GM19455 (cell line): ENCODE results near the gene ZSCAN18.

Experiments
- ATAC-seq: cut with Tn5 transposase; IDR thresholded peaks from one replicate; pipeline ENCODE4 v1.9.1; 2021; ENCODE audit not compliant: unreplicated experiment

ZSCAN18 gene

DNA sequence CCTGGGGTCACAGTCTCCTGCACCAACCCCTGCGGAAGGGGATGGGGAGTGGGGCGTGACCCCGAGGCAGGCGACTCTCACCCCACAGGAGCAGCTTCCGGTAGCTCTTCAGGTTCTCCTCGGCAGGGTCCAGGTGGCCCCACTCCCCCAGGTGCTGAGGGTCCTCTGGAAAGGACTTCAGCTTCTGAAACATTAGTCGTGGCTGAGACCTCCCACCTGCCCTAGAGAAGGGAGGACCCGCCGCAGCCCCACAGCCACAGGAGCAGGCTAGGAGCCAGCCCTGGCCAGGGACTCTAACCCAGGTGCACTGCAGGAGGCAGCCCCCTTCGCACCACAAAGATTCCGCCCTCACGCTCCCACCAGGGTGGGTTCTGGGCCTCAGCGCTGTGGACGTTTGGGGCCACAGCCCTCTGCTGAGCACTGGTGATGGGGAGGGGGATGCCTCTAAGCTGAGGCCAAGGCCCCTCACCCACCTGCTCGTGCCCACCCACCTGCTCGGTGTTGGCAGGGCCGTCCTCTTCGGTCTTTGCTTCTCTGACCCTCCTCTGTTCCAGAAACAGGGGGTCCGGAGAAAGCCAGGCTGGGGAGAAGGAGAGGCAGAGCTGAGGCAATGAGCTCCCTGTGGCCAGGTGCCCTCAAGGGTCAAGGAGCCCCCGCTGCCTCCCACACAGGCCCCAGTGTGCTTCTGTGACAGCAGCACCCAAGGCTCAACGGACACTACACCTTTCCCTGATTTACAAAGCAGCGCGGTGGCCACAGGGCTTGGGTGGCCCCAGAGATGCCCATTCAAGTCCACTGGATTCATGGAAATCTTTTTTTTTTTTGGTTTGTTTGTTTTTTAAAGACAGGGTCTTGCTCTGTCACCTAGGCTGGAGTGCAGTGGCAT is 11.0 kb downstream of the ZSCAN18 start:
- no peak for ATAC-seq

DNA sequence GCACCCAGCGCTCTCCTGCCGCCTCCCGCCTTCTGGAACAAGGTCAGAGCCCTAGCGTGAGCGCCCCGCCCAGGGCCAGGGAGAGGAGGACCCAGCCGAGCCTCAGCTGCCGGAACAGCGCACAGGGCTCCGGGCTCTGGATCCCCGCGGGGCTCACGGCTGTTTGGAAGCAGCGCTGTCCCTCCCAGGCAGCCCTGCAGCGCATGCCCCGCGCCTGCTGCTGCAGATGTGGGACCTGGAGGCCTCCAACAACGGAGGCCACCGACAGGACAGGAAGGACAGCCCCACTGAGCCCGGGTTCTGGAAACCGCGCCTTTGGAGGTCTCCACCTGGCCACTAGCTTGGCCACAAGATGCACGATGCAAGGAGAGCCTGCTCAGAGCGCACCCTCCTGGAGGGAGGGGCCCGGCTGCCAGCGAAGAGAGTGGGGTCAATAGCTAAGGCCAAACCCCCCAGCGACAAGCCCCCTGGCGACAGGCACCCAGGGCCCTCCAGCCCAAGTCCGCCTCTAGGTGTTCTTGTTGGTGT is 12.6 kb downstream of the ZSCAN18 start:
- ATAC-seq = no peak

DNA sequence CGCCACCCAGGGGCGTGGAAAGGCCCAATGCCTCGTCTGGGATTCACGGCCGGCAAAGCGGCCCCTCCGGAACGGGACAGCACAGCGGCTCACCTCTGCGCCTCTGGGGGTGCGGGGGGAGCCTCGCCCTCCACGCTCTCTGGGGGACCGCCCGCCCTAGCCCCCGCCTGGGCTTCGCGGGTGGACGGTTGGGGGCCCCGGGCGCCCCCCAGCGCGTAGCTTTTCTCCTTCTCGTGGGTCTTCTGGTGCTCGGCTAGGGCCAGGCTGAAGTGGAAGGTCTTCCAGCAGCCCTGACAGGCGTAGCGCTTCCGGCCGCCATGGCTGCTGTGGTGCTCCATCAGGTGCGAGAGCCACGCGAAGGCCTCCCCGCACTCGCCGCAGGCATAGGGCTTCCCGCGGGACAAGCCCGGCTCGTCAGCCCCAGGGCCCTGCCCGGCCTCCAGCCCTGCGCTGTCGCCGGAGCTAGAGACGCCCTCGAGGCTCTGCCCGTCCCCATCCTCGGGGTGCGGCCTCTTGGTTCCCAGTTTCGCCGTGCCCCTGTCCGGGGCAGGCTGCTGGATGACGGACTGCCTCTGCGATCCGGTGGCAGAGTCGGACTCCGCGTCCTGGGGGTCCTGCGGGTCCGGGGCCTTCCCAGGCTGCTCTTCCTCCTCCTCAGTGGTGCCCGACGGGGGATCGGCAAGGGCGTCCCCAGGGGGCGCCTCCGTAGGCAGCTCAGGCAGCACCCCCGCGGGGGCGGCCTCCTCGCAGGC is 13.3 kb downstream of the ZSCAN18 start:
- ATAC-seq = no peak

DNA sequence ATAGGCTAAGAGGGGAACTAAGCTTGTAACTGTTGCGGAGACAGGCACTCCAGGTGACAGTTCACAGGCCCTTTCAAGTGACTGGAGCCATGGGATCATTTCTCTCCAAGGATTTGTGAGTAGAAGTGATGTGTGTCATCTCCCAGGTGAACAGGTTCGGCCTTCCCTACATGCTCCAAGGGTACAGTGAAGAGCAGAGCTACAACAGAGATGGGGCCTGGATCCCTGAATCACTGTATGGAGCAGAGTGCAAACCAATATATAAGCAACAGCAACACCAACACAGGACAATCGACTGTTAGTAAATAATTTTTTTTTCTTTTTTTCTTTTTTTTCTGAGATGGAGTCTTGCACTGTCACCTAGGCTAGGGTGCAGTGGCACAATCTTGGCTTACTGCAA is 15.0 kb downstream of the ZSCAN18 start:
- ATAC-seq = no peak

DNA sequence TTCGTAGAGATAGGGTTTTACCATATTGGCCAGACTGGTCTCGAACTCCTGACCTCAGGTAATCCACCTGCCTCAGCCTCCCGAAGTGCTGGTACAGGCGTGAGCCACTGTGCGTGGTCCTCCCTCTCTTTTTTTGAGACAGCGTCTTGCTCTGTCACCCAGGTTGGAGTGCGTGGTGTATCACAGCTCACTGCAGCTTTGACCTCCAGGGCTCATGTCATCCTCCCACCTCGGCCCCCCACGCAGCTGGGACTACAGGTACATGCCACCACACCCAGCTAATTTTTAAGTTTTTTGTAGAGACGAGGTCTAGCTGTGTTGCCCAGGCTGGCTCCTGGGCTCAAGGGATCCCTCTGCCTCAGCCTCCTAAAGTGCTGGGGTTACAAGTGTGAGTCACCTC is 18.2 kb downstream of the ZSCAN18 start:
- no peak for ATAC-seq

DNA sequence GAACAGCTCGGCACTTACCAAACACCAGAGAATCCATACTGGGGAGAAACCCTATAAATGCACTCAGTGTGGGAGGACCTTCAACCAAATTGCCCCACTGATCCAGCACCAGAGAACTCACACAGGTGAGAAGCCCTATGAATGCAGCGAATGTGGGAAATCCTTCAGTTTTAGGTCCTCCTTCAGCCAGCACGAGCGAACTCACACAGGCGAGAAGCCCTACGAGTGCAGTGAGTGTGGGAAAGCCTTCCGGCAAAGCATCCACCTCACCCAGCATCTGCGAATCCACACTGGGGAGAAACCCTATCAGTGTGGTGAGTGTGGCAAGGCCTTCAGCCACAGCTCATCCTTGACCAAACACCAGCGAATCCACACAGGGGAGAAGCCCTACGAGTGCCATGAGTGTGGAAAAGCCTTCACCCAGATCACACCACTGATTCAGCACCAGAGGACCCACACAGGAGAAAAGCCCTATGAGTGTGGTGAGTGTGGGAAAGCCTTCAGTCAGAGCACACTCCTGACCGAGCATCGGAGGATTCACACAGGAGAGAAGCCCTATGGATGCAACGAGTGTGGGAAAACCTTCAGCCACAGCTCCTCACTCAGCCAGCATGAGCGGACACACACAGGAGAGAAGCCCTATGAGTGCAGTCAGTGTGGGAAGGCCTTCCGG is 30.7 kb downstream of the ZSCAN18 start:
- ATAC-seq = no peak

DNA sequence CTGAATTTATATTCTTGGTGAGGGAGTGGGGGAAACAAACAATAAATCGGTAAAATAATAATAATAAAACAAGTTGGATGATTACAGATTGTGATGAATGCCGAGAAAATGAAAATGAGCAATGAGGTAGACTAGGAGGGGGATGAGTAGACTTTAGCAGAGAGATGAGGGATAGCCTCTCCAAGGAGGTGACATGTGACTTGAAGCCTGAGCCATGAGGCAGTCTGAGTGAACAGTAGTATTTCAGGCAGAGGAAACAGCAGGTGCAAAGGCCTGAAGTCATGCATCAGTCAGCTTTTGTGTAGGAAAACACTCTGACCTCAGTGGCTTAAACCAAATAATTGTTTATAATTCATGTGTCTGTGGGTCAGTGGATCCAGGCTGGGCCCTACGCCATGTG is 34.3 kb downstream of the ZSCAN18 start:
- no peak for ATAC-seq

DNA sequence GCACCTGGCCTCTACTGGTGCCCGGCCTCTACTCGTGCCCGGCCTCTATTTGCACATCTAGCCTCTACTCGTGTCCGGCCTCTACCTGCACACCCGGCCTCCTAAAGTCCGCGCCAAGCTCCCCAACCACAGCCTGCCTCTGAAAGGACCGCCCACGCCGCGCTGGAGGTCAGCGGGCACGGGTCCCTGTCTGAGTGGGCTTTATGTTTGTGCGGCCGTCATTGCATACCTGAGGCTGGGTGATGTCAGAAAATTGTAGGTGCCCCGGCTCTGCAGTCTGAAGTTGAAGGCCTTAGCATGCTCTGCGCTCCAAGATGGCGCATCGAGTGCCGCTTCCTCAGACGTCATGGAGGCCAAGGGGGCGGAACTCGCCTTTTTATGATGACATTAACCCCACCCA is 37.8 kb downstream of the ZSCAN18 start:
- ATAC-seq = no peak

DNA sequence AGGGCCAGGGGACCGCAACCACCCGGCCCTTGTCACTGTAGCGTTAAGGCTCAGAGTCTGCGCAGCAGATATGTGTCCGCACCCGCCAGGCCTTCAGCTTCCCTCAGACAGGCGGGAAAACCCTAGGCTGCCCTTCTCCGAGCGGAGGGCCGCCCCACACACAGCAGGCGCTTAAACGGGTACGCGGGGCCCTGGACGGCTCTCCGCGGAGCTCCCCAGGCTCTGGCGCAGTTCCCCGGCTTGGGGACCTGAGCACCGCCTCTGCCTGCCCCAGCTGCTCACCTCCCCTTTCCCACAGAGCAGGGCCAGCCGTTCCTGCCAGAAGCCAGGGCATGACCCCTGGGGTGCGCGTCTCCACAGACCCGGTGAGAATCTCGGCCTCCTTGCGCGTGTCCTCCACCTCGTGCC is 38.4 kb downstream of the ZSCAN18 start:
- ATAC-seq = no peak

DNA sequence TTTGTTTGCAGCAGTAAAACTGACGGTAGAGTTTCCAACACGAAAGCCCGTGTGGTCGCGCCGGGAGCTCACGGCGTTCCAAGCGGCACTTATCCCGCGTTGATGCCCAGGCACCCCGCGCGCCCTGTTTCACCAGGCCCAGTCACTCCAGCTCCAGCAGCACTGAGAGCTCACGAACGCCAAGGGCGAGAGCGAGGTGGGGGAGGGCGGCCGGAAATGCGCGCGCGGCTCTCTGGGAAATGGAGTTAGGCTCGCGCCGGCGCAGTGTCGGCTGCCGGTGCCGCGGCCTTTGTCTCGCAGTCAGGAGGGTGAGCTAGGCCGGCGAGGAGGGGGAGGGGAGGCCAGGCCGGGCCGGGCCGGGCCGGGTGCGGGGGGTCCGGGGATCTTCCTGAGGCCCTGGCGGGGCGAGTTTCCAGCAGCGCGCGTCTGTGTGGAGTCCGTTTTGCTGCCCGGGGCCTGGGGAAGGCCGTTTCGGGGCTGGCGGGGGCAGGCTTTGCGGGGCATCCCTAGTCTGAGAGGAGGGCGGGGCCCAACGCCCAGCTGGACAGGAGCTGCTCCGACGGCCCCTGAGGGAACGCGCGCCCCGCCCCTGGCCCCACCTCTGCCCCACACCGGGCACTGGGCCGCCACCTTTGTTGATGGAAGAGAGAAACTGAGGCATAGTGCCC is 38.9 kb downstream of the ZSCAN18 start, which contains the start of gene ZNF135:
Gene ZNF135 (plus strand): TSS at position 280 of the 668 bp plus-strand sequence. CDS start 721 bp downstream, outside the sequence.
- no peak for ATAC-seq

DNA sequence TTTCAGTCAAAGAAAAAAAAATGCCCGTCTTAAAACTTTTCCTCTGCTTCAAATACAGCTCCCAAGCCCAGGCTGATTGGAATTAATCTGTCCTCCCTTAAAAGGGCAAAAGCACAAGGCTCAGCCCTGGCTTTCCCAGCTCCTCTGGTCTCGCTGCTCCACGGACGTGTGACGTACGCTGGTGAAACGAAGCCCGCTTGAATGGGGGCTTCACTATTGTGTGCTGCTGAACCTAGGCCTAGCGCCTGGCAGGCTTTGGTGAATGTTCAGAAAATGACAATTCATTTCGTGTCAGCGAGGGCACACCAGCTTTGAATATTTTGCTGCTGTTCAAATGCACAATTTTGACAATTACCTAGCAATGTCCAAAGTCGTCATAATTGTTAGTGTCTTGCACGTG is 39.6 kb downstream of the ZSCAN18 start:
- no peak for ATAC-seq

DNA sequence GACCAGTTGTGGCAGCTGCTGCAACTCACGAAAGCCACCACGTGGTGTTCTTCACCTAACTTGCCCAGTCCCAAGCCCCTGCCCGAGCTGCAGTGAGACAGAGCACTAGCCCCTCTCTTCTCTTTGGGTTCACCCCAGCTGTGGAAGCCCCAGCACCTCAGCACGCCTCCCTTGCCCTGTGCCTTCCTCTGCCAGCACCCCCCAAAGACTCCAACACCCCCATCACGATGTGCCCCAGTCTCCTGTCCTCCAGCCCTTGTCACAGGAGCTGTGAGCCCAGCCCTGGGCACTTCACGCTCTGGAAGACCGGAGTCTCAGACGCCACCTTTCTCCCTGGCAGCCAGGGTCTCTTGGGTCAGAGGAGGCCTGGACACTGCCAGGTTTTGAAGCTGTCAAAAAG is 41.2 kb downstream of the ZSCAN18 start:
- no peak for ATAC-seq

DNA sequence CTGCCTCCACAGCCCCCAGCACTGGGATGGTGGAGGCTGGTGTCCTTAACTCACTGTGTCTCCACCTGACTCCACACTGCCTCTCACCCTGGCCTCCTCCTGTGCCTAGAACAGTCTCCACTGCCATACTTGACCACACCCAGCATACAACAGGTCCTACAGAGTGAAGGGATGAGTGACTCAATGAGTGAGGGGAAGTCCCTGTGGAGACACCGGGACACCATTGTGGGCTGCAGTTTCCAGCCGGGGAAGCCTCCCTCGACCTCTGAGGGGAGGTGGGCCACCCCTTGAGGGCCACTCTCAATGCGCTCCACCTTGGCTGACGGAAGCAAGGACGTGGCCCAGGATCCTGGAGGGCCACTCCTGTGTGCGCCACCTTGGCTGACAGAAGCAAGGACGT is 41.8 kb downstream of the ZSCAN18 start:
- ATAC-seq = no peak

DNA sequence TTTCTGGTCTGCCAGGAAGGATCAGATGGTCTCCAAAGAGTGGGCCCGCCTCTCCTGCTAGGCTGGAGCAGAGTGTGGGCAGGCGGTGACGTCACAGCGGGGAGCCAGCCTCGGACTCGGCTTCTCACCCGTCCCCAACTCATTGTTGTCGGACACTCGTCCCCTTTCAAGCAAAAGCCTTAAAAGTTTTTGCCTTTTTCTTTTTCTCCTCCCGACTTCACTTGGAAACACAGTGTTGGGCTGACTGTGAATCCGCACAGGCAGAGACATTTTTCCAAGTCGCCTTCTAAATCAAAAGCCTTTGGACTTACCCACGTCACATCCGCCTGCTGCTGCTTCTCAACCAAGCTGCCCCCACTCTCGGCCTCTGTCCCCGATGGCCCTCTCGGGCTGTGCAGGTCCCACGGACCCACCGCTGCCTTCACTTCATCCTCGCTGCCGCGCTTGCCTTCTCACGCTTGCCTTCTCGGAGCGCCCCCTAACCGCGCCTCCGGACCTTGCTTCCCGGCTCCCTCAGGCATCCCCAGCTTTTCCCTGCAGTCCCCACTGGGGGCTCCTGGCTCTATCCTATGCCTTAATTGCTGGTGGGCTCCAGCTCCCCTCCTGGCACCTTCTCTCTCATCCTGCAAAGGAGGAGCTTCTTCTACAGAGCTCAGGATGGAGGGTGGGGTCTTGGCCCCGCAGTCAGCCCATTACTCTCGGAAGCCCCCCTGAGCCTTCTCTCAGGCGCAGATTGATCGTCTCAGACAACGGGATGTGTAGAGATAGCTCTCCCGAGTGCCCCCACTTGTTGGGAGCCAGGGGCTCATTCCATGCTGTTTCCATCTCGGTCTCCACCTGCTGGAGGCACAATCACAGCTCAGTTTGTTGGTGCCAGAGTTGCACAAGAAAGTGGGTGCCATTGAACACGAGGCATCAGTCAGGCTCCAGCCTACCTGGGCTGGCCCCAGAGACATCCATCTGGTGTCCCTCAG is 42.8 kb downstream of the ZSCAN18 start:
- no peak for ATAC-seq

DNA sequence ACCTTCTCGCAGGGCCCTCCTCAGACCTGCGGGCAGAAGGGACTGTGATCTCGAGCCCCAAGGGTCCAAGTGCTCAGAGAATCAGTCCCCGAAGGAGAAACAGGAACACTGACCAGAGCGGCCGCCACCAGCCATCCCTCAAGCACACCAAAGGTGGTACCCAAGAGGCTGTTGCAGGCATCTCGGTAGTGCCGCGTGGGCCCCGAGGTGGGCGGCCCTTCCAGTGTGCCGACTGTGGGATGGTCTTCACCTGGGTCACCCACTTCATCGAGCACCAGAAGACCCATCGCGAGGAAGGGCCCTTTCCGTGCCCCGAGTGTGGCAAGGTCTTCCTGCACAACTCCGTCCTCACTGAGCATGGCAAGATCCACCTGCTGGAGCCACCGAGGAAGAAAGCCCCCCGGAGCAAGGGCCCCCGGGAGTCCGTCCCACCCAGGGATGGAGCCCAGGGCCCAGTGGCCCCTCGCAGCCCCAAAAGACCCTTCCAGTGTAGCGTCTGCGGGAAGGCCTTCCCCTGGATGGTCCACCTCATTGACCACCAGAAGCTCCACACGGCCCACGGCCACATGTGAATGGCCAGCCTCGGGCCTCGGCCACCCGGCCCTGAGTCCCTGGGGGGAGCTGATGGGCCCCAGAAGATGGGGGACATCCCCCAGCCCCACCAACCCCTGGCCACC is 44.4 kb downstream of the ZSCAN18 start:
- ATAC-seq = no peak

DNA sequence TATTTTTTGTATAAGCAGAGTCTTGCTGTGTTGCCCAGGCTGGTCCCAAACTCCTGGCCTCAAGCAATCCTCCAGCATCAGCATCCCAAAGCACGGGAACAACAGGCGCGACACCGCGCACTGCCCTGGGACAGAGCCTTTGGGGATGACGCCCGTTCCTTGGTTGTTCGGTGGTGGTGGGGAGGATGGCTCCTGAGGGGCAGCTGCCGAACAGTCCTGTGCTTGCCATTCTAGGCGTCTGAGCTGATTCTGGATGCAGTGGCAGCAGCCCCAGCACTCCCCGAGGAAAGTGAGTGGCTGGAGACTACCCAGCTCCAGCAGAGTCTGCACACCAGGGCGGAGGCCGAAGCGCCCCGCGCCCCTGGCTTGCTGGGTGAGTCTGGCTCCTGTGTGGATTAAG is 45.8 kb downstream of the ZSCAN18 start:
- ATAC-seq = no peak

DNA sequence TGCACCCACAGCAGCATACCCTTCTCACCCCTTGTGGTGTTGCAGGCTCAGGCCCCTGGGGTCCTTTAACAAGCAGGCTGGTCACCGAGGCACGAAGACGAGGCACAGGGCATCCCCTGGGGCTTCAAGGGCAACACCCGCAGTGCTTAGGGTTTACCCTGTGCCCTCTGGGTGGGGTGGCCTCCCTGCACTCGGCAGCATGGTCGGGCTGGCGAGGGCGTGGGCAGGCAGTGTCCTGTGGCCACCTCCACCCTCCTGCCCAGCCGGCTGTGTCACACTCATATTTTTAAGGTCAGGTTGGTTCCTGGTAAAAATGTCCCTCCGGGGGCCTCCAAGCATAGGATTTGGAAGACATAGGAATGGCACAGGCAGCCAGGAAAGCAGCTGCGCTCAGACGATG is 50.4 kb downstream of the ZSCAN18 start:
- ATAC-seq = no peak

DNA sequence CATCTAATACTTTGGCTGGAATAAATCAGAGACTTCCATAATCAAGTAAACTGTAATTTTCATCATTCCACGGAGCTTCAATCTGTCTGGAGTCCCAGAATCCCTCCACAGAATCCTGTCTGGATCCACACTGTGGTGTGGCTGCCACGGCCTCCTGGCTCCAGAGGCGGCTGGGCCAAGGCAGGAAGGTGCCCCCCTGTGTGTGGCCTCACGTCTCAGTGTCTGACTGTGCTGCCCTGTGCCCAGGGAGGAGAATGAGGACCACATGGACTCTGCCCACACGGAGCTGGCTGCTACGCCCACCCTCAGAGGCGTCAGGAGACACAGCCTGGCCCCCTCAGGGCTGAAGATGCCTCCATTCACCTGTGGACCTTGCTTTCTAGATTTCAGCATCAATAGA is 51.2 kb downstream of the ZSCAN18 start:
- ATAC-seq = no peak

DNA sequence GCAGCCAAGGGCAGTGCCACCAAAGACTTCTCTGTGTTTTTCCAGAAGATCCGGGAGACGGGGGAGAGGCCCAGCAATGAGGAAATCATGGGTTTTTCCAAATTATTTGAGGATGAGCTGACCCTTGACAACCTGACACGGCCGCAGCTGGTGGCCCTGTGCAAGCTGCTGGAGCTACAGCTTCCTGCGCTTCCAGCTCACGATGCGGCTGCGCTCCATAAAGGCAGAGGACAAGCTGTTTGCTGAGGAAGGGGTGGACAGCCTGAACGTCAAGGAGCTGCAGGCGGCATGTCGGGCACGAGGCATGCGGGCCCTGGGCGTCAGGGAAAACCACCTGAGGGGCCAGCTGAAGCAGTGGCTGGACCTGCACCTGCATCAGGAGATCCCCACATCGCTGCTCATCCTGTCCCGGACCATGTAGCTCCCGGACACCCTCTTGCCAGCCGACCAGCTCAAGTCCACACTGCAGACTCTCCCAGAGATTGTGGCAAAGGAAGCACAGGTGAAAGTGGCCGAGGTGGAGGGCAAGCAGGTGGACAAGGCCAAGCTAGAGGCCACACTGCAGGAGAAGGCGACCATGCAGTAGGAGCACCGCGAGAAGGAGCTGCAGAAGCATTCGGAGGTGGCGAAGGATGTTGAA is 52.5 kb downstream of the ZSCAN18 start:
- ATAC-seq = no peak
